ENCODE measurements around the gene WIPF1.

The WIPF1 gene

GRCh38 chr2:174563530-174564282, 33.9 kb downstream of the WIPF1 start:
- H3K4me3 ChIP-seq (replicated peaks; ENCODE audit: low read depth, low read length): no peak overlapping the region
- DNase-seq (ENCODE audit: extremely low read depth, low read depth): no peak
- TF ChIP-seq CTCF (IDR thresholded peaks at IDR 0.05; ENCODE audit: low read depth, low read length, missing control alignments): no peak

- no peak overlapping the region for H3K4me3 ChIP-seq (replicated peaks; ENCODE audit: low read depth, low read length)
- no peak for DNase-seq (ENCODE audit: extremely low read depth, low read depth)
- no peak for TF ChIP-seq CTCF (IDR thresholded peaks at IDR 0.05; ENCODE audit: low read depth, low read length, missing control alignments)
Observed at GRCh38 chr2:174561972-174562370, 35.6 kb downstream of the WIPF1 start.

- DNase-seq (ENCODE audit: extremely low read depth, low read depth): no peak
- H3K4me3 ChIP-seq (replicated peaks; ENCODE audit: low read depth, low read length): no peak overlapping the region
- no peak for TF ChIP-seq CTCF (IDR thresholded peaks at IDR 0.05; ENCODE audit: low read depth, low read length, missing control alignments)
Observed at GRCh38 chr2:174561283-174561971, 36.2 kb downstream of the WIPF1 start.

- no peak for DNase-seq (ENCODE audit: extremely low read depth, low read depth)
- no peak for TF ChIP-seq CTCF (IDR thresholded peaks at IDR 0.05; ENCODE audit: low read depth, low read length, missing control alignments)
- H3K4me3 ChIP-seq (replicated peaks; ENCODE audit: low read depth, low read length): no peak overlapping the region
Observed at GRCh38 chr2:174560737-174561136, 36.9 kb downstream of the WIPF1 start.

- H3K4me3 ChIP-seq (replicated peaks; ENCODE audit: low read depth, low read length): no peak overlapping the region
- no peak for TF ChIP-seq CTCF (IDR thresholded peaks at IDR 0.05; ENCODE audit: low read depth, low read length, missing control alignments)
Observed at GRCh38 chr2:174555998-174556397, 41.6 kb downstream of the WIPF1 start.

GRCh38 chr2:174554529-174555150, 43.0 kb downstream of the WIPF1 start:
- H3K4me3 ChIP-seq (replicated peaks; ENCODE audit: low read depth, low read length): no peak overlapping the region
- no peak for TF ChIP-seq CTCF (IDR thresholded peaks at IDR 0.05; ENCODE audit: low read depth, low read length, missing control alignments)
- DNase-seq (ENCODE audit: extremely low read depth, low read depth): no peak

More at GRCh38 chr2:174555998-174556397, 41.6 kb downstream of the WIPF1 start:
- no peak for DNase-seq (ENCODE audit: extremely low read depth, low read depth)
